ENCODE measurements around the gene EID3. TPM values are rescaled to one million over a fixed set of nuclear protein-coding genes. Genes with fewer than 3 reads are reported as not detected.

The EID3 gene
- total and polyA plus RNA-seq, 9 of the 15 experiments (the other 6 are each of a cell fraction or from before 2014, with no cell fraction given) = 0.07 to 3.5 (median 0.42) TPM

DNA sequence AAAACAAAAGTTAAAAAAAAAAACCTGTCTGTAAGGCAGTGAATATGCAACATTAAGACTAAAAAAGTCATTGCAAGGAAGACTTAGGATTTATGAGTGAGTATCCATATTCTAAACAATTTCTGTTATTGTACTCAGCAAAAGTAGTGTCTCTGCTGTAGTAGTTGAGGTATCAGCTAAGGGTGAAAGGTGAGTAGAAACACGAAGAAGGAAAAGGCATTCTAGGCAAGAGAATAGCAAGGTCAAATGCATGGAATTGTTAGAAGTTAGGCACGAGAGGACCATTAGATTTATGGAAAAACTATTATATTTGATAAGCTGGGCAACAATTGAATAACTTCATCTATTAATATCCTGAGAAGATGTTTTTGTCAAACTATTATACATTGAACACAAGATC, 1.8 kb downstream of the EID3 start (continued):
- TF ChIP-seq, protein P1, sequence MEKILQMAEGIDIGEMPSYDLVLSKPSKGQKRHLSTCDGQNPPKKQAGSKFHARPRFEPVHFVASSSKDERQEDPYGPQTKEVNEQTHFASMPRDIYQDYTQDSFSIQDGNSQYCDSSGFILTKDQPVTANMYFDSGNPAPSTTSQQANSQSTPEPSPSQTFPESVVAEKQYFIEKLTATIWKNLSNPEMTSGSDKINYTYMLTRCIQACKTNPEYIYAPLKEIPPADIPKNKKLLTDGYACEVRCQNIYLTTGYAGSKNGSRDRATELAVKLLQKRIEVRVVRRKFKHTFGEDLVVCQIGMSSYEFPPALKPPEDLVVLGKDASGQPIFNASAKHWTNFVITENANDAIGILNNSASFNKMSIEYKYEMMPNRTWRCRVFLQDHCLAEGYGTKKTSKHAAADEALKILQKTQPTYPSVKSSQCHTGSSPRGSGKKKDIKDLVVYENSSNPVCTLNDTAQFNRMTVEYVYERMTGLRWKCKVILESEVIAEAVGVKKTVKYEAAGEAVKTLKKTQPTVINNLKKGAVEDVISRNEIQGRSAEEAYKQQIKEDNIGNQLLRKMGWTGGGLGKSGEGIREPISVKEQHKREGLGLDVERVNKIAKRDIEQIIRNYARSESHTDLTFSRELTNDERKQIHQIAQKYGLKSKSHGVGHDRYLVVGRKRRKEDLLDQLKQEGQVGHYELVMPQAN (IDR thresholded peaks at IDR 0.05; ENCODE audit: borderline replicate concordance) = no peak
- TF ChIP-seq NEUROD1 (IDR thresholded peaks at IDR 0.05; ENCODE audit: borderline replicate concordance, low read depth, low read length, partially characterized antibody) (no peak), ZNF140 (CRISPR knock-in tag; IDR thresholded peaks at IDR 0.05) (no peak), ATF7 (IDR thresholded peaks at IDR 0.05) (no peak)

DNA sequence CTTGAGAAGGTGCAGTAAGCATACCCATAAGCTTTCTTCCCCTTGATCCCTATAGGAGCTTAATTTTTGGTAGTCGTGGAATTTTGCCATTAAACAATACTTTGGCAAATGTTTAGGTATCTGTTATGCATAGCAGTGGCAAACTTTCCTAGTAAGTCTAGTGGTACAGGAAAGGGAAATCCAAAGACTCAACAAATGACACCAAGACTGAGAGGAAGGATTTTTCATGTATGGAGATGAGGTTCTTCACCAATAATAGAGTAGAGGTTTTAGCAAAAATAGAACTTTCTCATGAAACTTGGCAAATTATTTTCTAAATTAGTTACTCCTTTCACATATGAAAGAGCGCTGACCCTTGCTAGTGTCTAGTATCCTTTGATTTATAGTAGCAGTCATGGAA, 2.8 kb downstream of the EID3 start:
- Histone ChIP-seq H4K20me1 (replicated peaks; ENCODE audit: control insufficient read depth, insufficient read depth, low read length) (peaks cover 15% of the 10 kb centered on the region), H3K27ac (ENCODE audit: extremely low read depth, low read depth, low read length) (no peak overlapping the region), H3K79me2 (ENCODE audit: control insufficient read depth, insufficient read depth, low read length) (peaks cover 94% of the 10 kb centered on the region), H3K4me2 (ENCODE audit: insufficient read depth, low read length) (no peak overlapping the region), H3K36me3 (ENCODE audit: control insufficient read depth, insufficient read depth, low read length) (peaks cover 84% of the 10 kb centered on the region), H3K9me3 (replicated peaks; ENCODE audit: control insufficient read depth, insufficient read depth, low read depth, low read length) (no peaks in the 10 kb centered on the region), H3K27me3 (ENCODE audit: control insufficient read depth in 2 of 2, insufficient read depth in 2 of 2, low read length in 2 of 2) (no peaks in the 10 kb centered on the region), H3K9me1 (ENCODE audit: control insufficient read depth, insufficient read depth, low read length) (no peaks in the 10 kb centered on the region), H3K4me1 (replicated peaks in 1 of 2; ENCODE audit: control insufficient read depth in 2 of 2, insufficient read depth in 2 of 2, low read length in 2 of 2) (peaks cover 0 to 7% of the 10 kb centered on the region in 2 experiments; a peak in 3 of 5 replicates), H3K4me3 (no peak overlapping the region), H3K9ac (ENCODE audit: insufficient read depth in 1 of 2, low read depth in 2 of 2, low read length in 2 of 2) (no peak overlapping the region), H2AFZ (ENCODE audit: low read depth, low read length) (no peak overlapping the region)
- FAIRE-seq (no peak), ATAC-seq (no peak), DNase-seq (ENCODE audit: extremely low read depth in 1 of 4, low spot score in 3 of 4) (no peak)
- CTCF ChIA-PET (ENCODE audit: low intra/inter-chr PET ratio) = no interaction called here
- 90% methylated on average over 2 of the region's 2 CpGs for WGBS (ENCODE audit: insufficient coverage, low coverage, missing lambda C conversion rate)
- intact Hi-C loops (cut with micrococcal nuclease) (no loop called here), in situ Hi-C loops (cut with MboI) (no loop called here)
- no peak for TF ChIP-seq PTRF (tag; IDR thresholded peaks at IDR 0.05)
- no peak for TF ChIP-seq CHD4 (IDR thresholded peaks at IDR 0.05; ENCODE audit: insufficient read depth, insufficient replicate concordance, low read depth, low read length, poor library complexity, severe bottlenecking)
- no peak for TF ChIP-seq SIN3A (IDR thresholded peaks at IDR 0.05; ENCODE audit: borderline replicate concordance in 2 of 2, control insufficient read depth in 1 of 2, low read depth in 2 of 2, low read length in 2 of 2)
- no peak for TF ChIP-seq DNMT1 (IDR thresholded peaks at IDR 0.05)
- TF ChIP-seq, protein P2, sequence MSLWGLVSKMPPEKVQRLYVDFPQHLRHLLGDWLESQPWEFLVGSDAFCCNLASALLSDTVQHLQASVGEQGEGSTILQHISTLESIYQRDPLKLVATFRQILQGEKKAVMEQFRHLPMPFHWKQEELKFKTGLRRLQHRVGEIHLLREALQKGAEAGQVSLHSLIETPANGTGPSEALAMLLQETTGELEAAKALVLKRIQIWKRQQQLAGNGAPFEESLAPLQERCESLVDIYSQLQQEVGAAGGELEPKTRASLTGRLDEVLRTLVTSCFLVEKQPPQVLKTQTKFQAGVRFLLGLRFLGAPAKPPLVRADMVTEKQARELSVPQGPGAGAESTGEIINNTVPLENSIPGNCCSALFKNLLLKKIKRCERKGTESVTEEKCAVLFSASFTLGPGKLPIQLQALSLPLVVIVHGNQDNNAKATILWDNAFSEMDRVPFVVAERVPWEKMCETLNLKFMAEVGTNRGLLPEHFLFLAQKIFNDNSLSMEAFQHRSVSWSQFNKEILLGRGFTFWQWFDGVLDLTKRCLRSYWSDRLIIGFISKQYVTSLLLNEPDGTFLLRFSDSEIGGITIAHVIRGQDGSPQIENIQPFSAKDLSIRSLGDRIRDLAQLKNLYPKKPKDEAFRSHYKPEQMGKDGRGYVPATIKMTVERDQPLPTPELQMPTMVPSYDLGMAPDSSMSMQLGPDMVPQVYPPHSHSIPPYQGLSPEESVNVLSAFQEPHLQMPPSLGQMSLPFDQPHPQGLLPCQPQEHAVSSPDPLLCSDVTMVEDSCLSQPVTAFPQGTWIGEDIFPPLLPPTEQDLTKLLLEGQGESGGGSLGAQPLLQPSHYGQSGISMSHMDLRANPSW (CRISPR knock-in tag; IDR thresholded peaks at IDR 0.05) = no peak
- no peak for TF ChIP-seq ZNF143 (CRISPR knock-in tag; IDR thresholded peaks at IDR 0.05)
- no peak for TF ChIP-seq KLF16 (IDR thresholded peaks at IDR 0.05)
- POLR2A ChIA-PET = interaction anchor here (1.4 kb wide), 1 partner anchor 20 kb away, joined by 3 read pairs; no protein-coding TSS in a partner anchor
- BruUV-seq (replicated peaks) = no TSS peak
